ENCODE measurements around the gene PANK2.

Gene PANK2

DNA sequence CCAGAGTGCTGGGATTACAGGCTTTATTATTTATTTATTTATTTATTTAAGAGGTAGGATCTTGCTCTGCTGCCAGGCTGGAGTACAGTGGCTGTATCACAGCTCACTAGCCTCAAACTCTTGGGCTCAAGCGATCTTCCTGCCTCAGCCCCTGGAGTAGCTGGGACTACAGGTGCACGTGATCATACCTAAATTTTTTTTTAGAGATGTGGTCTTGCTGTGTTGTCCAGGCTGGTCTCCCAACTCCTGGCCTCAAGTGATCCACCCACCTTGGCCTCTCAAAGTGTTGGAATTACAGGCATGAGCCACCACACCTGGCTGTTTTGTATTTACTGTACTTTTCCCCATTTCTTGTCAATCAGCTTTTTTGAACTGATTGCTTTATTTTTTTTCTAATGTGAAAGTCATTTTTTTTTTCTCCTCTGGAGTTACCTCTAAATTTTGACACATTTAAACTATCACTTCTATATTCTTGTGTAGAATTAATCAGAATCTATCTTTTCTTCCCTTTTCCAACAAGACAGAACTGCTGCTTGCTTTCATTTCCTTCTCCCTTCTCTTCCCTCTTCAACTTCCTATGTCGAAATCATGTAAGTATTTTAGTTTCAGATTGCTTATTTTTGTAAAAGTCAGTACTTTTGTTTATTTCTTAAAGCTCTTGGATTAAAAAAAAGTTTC is 12.0 kb downstream of the PANK2 start:
- DNase-seq (ENCODE audit: low spot score) = no peak

DNA sequence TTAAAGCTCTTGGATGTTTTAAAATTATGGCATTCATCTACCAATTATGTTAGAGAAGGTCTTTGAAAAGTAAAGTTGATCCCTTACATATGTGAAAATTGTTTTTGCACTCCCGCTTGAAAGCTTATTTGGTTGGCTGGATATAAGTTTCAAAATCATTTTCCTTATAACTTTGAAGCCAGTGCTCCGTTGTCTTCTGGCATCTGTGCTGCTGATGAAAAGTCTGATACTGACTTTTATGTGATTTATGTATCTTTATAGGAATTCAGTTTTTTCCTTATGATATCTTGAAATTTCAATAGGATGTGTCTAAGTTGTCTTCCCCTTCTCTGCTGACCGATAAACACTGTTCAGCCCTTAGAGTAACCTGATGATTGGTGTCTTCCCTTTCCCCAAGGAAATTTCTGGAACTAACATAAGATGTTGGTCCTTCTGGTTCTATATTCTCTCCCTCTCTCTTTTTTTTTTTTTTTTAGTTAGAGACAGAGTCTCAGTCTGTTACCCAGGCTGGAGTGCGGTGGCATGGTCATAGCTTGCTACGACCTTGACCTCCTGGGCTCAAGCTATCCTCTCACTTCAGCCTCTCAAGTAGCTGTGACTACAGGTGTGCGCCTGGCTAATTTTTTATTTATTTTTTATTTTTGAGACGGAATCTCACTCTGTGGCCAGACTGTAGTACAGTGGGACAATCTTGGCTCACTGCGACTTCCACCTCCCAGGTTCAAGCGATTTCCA is 12.7 kb downstream of the PANK2 start:
- no peak for DNase-seq (ENCODE audit: low spot score)

DNA sequence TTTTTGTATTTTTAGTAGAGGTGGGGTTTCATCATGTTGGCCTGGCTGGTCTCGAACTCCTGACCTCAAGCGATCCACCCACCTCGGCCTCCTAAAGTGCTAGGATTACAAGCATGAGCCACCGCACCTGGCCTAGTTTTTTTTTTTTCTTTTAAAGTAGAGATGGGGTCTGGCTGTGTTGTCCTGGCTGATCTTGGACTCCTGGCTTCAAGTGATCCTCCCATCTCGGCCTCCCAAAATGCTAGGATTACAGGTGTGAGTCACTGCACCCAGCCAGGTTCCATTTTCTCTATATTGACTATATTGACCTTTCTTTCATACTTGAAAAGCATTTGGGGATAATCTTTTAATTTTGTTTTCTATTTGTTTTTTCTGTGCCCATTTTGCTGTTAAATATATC is 13.3 kb downstream of the PANK2 start:
- no peak for DNase-seq (ENCODE audit: low spot score)

DNA sequence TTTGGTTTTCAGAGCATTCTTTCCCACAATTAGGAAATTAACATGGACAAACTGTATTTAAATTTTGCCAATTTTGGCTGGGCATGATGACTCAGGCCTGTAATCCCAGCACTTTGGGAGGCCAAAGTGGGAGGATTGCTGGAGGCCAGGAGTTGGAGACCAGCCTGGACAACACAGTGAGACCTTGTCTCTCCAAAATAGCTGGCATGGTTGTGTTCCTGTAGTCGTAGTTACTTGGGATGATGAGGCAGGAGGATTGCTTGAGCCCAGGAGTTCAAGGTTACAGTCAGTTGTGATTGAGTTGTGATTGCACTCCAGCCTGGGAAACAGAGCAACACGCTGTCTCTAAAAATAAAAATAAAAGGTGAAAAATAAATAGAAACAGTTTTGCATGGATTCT is 15.0 kb downstream of the PANK2 start:
- no peak for DNase-seq (ENCODE audit: low spot score)

DNA sequence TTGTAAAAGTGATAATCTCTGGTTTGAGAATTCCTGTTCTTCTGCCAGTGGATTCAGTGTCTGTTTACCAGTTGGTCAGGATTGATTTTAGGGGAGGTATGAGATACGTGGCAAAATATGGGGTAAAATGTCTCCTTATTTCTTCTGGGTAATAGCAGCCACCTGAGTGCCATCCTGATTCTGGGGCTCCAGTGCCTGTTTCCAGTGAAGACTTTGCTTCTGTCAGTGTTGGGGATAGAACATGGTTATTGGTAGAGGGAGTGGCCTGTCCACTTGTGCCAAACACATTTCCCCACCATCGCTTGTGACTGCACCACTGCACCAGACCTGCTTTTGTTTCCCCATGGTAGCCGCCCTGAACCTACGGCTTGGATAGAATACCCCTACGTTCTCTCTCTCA is 15.7 kb downstream of the PANK2 start:
- DNase-seq (ENCODE audit: low spot score) = no peak

DNA sequence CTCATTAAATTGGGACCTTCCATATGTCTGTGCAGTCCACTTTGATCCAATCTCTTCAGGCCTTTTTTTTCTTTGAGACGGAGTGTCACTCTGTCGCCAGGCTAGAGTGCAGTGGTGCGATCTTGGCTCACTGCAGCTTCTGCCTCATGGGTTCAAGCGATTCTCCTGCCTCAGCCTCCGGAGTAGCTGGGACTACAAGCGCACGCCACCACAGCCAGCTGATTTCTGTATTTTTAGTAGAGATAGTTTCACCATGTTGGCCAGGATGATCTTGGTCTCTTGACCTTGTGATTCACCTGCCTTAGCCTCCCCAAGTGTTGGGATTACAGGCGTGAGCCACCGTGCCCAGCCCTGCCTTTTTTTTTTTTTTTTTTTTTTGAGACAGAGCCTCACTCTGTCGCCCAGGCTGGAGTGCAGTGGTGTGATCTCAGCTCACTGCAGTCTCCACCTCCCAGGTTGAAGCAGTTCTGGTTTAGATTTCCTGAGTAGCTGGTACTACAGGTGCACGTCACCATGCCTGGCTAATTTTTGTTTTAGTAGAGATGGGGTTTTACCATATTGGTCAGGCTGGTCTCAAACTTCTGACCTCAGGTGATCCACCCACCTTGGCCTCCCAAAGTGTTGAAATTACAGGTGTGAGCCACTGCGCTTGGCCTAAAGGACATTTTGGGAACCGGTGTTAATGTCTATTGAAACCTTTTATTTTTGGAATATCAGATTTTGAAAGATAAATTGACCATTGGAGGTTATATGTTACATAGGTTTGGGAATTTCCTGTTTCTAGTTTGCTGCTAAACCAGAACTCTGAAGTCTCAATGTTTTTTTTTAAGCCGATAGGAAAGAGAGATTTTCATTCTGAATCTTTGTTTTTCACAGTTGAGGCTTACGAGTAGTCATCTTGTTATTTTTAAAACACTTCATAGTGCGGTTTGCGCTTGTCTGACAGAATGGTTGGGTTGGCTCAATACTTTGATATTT is 17.8 kb downstream of the PANK2 start:
- peak; percentile 65 for DNase-seq (ENCODE audit: low spot score)

DNA sequence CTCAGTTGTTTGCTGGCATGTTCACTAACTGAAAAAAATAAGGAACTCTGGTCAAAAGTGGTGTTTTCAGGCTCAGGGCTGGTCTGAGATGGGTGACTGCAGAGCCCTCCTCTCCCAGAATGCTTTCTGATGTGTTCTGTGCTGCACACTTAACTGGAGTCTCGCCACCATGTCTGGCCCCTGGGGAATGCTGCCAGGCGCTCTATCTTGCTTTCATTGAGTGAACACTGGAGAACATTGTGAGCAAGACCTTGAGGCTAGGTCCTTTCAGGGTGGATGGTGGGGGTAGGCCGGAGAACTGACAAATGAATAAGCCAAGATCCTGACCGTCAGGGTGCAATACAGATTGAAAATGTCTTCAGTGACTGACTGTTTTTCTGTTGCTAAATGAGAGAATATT is 19.5 kb downstream of the PANK2 start:
- DNase-seq (ENCODE audit: low spot score) = no peak

DNA sequence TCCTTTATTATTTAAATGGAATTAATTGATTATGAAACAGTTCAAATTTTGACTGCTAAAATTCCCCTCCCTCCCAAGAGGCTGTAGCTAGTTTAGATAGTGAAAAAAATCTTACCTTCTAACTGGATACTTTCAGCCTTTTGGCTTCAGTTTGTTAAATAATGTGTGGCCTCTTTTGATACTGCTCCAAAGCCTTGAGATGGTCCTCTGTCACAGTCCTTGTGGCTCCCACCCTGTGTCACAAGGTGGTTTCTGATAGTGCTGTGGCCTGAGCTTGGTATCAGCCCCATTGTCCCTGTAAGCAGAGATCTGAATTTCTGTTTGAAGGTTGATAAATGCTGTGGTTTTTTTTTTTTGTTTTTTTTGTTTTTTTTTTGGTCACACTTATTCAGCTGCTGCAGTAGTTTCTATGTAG is 20.8 kb downstream of the PANK2 start:
- no peak for DNase-seq (ENCODE audit: low spot score)

DNA sequence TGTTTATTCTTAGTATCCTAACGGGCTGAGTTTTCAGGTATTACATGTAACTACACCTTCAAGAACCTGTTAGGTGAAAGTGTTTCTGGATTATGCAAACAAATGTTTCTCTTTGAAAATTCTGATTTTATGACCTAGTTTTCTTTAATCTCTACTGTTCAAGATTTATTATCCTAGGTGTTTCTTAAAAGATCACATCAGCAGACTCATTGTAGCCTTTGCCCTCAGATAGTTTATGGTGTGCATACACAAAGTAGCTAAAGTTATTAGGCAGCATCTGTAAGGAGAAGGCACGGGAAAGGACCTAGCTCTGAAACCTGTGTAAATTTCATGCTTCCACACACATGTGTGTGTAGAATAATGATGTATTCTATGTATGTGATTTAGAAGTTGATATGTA is 21.7 kb downstream of the PANK2 start:
- DNase-seq (ENCODE audit: low spot score) = no peak

DNA sequence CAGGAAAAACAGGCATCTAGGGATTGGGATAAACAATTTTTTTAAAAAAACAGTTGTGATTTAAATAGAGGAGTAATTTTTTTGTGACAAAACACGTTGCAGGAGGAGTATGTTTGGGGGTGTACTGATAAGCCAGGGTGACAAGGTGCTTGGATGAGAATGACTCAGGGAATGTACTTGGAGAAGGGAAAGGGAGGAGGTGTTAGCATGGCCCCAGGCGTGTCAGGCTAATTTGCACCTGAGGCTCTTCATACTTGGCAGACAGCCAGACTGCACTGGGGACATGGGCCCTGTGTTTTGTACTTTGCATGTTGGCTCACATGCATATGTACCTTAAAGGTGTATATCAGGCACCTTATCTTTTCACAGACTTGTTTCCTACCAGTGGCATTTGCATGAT is 22.8 kb downstream of the PANK2 start:
- DNase-seq (ENCODE audit: low spot score) = no peak

DNA sequence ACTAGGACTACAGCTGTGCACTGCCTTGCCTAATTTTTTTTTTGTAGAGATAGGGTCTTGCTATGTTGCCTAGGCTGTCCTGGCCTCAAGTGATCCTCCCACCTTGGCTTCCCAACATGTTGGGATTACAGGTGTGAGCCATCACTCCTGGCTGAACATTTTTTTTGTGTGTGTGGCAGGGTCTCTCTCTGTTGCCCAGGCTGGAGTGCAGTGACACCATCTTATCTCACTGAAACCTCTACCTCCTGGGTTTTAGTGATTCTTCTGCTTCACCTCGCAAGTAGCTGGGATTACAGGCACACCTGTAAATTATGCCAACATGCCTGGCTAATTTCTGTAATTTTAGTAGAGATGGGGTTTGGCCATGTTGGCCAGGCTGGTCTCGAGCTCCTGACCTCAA is 25.3 kb downstream of the PANK2 start:
- no peak for DNase-seq (ENCODE audit: low spot score)

DNA sequence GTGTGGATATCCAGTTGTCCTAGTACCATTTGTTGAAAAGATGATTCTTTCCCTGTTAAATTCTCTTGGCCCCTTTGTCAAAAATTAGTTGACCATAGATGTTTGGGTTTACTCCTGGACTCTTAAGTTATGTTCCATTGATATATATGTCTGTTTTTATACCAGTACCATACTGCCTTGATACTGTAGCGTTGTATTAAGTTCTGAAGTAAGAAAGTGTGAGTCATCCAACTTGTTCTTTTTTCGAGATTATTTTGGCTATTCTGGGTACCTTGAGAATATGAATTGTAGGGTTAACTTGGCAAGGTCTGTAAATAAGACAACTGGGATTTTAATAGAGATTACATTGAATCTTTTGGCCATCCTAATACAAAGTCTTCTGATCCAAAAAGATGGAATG is 26.5 kb downstream of the PANK2 start:
- DNase-seq (ENCODE audit: low spot score) = no peak

DNA sequence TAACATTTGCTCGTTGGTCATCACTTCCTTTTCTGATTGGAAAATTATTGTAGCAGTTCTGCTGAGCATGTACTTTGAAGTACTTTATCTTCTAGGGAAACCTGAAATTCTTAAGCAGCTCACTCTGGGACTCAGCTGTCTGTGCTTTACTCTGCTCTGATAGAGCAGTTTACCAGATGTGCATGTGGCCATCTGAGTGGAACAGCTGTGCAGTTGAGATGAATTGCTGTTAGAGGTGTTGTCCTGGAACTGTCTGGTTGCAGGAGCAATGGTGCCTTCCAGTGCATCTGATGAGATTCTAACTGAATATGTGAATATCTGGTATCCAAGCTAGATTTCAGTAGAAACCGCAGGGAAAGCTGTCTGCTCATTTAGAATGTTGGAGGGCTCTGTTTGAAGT is 27.2 kb downstream of the PANK2 start:
- DNase-seq (ENCODE audit: low spot score) = no peak

DNA sequence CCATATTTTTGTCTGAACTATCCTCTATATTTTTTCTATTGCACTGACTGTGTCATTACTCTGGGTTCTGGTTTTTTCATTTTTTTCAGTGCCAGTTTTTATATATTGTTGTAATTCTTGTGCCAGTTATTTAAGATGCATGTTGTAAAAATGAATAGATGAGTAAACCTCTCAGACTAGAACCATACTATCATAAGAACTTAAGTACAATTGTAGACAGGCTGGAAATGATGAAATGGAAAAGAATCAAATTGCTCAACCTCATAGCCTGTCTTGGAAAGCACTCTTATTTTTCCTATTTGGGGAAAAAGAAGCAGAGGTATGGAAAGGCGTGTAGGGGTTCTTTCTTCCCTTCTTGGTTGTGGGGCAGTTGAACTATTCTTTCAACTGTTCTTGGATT is 30.2 kb downstream of the PANK2 start:
- no peak for DNase-seq (ENCODE audit: low spot score)

DNA sequence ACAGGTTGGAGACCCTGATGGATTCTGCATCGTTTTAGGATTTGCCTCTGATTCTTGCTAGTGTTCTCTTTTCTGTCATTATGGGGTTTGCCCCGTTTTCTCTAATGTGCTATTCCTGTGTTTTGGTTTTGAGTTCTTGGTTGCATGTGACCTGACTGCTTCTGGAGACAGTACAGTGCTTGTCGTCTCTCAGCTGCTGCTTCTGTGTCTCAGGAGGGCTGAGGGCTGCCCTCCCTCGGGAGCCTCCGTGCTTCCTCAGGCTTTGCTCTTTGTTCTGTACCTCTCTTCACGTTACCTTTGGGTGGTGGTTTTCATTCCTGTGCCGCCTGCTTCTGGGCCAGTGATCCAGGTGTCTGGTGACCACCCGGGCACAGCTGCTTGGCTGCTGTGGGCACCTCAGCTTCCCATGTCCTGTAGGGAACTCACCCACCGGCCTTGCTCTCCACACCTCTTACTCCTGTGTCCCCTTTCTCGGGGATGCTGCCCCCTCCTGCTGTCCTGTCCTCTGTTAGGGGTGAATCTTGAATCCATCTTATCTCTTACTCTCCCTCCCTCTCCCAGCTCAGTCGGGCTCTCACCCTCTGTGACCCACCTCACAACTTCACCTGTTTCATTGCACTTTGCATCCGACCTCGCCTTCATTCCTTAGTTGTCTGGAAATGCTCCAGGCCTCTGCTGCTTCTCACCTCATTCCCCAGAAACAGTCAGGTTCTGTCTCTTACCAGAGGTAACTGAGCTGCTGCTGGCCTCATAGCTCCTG is 33.2 kb downstream of the PANK2 start:
- no peak for DNase-seq (ENCODE audit: low spot score)

DNA sequence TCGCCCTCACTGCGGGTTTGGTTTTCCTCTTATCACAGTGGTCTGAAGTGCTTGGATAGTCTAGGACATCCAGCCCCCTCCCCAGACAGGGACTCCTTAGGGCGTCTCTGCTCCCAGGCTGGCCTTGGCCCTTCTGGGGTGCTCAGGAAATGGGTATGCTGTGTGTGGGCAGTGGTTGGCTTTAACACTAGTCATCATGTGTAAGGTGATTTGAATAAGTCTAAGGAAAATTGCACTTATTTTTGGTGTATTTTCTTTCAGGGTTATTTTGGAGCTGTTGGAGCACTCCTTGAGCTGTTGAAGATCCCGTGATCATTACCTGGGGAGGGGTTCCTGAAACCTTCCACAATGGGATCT is 33.8 kb downstream of the PANK2 start:
- no peak for DNase-seq (ENCODE audit: low spot score)

DNA sequence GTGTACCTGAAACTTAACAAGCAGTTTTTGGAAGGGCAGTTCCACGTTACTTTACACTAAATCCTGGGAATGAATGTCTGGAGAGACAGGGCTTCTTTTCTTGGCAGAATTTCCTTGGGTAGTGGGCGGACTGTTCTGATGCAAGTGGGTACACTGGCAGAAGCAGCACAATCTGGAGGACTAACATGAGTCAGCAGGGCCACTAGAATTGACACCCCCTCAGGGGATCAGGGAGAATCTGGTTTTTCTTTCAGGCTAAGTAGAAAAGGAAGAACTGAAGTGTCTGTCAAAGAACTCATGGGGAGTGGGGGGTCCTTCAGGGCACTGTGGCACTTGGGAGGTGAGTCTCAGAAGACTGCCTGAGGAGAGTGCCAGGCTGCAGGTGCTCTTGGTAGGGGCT is 34.6 kb downstream of the PANK2 start:
- no peak for DNase-seq (ENCODE audit: low spot score)

DNA sequence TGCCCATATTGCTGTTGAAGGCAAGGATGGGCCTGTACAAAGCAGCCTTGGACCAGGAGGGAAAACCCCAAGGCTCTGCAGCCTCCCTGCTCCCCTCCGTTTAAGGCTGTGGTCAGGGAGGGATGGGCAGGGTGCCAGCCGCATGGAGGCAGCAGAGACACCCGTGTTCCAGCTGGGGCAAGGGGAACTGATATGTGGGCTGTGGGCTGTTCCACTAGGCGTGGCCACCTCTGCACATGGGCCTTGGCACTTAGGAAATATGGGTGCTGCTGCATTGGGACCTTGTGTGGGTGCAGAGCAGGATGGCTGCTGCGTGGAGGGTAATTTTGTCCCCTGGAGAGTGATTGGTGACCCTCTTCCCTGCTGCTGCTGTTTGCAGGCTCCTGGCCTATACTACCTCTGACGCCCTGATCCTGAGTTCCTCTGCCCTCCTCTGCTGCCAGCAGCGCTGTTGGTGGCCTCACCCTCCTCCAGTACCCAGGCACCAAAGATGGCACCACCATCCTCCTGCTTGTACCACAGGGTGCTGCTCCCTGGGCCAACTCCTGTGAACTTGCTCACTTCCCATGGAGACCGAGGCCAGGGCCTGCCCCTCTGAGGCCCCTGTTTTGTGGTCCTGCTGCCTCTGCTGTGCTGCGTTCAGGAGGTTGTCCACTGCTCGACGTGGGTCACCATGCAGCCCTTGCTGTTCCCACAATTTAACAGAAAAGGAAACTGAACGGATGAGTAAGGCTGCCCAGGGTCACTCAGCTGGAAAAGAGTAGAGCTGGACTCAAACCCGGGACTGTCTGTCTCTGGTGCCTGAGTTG is 35.3 kb downstream of the PANK2 start:
- no peak for DNase-seq (ENCODE audit: low spot score)

DNA sequence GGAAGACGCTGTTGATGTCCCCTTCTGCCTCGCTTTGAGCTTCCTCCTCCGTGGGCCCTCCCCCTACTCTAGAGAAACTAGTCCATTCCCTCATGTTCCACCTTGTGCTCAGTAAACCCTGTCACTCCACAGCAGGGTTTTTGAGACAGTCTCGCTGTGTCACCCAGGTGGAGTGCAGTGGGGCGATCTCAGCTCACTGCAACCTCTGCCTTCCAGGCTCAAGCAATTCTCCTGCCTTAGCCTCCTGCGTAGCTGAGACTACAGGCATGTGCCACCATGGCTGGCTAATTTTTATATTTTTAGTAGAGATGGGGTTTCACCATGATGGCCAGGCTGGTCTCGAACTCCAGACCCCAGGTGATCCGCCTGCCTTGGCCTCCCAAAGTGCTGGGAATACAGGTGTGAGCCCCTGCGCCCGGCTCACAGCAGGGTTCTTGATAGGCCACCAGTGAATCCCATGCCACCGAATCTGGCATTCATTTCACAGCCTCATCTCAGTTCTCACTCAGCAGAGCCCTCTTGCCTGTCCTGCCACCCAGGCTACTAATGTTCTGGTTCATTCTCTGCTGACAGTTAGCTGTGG is 36.0 kb downstream of the PANK2 start:
- no peak for DNase-seq (ENCODE audit: low spot score)

DNA sequence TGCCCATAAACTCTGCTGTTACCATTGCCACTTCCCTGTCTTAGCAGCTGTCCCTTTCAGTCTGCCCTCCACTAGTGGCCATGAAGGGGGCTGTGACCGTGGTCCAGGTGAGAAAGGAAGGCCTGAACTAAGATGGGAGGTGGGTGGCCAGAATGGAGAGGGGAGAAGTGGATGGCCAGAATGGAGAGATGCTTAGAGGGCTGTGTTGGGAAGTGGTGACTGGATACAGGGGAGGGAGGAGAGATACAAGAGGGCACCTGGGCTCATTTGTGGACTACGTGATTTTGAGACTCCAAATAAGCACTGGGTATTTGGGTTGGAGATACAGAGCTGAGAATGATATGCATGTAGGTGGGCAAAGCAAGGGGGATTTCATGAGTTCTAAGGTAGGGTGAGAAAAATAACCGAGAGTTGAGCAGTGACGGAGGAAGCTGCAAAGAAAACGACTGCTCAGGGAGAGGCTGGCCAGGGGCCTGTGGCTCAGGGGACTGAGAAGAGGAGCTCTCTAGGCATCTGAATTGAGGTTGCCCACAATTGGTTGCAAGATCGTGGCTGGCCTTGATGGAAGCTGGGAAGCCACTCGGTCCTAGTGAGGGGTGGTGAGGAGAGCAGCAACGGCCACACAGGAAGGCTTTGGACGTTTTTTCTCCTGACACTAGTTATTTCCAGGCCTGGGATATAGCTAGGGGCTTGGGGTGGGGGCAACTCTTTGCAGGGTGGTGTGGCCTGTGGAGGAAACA is 36.9 kb downstream of the PANK2 start:
- no peak for DNase-seq (ENCODE audit: low spot score)
